Melanocyte of skin (primary cell): ENCODE results near the gene HSD17B1. TPM values are rescaled to one million over a fixed set of nuclear protein-coding genes. Genes with fewer than 3 reads are reported as not detected.

Experiments
- total RNA-seq, 2 donors: library from RNA; depleted of rRNA; stranded (reverse); fragments of >200 nt; gene quantifications; 2 replicates each; pipeline ENCODE4 v1.2.3, GENCODE V29; 2012

The HSD17B1 gene, protein sequence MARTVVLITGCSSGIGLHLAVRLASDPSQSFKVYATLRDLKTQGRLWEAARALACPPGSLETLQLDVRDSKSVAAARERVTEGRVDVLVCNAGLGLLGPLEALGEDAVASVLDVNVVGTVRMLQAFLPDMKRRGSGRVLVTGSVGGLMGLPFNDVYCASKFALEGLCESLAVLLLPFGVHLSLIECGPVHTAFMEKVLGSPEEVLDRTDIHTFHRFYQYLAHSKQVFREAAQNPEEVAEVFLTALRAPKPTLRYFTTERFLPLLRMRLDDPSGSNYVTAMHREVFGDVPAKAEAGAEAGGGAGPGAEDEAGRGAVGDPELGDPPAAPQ
- total RNA-seq, result 1 to 10 TPM in 1 of 2 donors, under 1 TPM in 1; 1.00 to 1.0 TPM

DNA sequence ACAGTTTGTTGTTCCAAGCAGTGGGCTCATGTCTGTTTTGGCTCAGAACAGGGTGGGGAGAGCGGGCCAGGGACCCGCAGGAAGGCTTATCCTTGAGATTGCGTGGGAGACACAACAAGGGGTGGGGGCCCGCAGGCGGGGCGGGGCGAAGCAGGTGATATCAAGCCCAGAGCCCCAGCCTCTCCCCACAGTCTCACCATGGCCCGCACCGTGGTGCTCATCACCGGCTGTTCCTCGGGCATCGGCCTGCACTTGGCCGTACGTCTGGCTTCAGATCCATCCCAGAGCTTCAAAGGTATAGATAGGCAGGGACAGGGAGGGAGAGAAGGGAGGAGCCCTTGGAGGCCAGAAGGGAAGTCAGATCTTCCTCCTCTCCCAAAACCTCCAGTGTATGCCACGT is at the start of gene HSD17B1:
HSD17B1 (plus strand) TSS at position 188 of the 400 bp plus-strand sequence; CDS start at position 199, 11 bp downstream.

DNA sequence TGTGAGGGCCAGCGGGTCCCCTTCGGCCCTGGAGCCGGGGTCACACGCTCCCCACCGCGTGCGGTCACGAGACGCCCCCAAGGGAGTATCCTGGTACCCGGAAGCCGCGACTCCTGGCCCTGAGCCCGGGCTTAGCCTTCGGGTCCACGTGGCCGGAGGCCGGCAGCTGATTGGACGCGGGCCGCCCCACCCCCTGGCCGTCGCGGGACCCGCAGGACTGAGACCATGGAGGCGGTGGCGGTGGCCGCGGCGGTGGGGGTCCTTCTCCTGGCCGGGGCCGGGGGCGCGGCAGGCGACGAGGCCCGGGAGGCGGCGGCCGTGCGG is 16.7 kb upstream of the HSD17B1 start, which contains the start of gene NAGLU:
NAGLU (plus strand) TSS at position 194 of the 324 bp plus-strand sequence; CDS start at position 226, 32 bp downstream.

DNA sequence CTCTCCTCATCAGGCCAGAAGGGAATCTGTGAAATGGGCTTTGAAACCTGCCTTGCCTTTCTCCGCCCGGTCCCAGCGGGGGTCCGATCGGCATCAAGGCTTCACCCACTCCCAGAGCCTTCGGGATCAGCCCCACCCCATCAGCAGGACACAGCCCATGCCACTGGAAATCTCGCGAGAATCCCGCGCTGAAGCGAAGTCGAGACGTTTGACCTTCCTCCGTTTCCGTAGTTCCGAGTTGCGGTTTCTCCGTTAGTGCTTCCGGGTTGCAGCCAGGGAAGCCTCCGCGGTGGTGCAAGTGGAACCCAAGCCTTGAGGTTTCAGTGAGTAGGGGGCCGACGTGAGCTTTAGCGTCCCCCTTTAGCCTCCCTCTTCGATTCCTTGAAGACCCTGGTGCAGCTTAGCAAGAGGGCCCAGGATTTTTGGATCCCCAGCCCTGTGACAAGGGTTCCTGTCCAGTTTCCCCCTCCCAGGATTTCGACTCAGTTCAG is 9.2 kb downstream of the HSD17B1 start, which contains the start of gene COASY:
COASY (plus strand) TSS at position 252 of the 491 bp plus-strand sequence. CDS start 475 bp downstream, outside the sequence.

DNA sequence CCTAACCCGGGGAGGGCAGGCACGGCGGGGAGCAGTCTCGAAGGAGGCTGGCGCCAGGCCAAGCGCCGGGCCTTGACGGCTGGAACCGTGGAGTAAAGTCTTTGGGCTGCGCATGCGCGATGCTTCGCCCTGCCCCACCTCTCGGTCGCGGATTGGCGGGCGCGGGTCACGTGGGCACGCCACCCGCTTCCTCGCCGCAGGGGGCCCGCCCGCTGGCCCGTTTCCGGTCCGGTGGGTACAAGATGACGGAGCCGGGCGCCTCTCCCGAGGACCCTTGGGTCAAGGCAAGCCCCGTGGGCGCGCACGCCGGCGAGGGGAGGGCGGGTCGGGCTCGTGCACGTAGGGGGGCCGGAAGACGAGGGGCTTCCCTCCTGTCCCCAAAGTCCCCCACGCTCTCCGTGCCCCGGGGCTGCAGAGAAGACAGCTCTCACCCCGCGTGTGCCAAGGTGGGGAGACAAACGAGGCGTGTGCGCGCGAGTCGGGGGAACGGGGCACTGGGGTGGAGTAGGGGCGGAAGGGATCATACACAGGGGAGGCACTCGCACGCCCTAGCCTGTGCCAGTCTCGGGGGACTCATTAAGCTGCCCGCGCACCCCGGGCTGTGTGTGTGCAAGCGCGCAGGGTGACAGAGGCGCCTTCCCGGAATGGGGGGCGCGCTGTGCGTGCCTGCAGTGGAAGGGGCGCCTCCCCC is 14.3 kb downstream of the HSD17B1 start, which contains the start of gene MLX:
MLX (plus strand) TSS at position 218 of the 691 bp plus-strand sequence; CDS start at position 243, 25 bp downstream.

DNA sequence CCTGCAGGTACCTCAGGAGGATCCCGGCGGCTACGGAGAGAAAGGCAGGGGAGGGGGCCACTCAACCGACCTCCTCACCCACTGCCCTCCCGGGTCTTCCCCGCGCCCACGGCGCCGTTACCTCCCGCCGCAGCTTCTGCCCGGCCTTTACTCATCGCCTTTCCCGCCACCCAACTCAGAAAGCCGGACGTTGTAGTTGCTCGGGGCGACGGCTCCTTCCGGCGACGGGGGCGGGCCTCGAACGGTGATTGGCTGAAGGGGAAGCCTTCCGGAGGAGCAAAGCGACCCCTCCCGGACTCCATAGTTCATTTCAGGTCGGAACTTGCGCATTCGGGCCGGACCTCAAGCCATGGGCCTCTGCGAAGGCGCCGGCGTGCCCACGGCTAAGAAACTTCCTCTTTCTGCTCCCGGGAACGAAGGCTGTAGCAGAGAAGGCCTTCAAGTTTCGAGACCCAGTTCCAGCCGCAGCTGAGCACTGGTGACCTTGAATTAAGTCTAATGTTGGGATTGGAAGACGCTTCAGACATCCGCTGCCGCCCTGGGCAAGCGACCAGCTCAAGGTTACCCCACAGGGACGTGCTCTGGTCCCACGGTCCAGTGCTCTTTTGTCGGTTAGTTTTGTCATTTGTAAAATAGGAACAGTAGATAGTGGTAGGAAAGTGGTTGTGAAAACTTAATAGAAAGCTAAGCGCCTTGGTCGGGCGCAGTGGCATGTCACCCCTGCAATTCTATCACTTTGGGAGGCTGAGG is 25.0 kb downstream of the HSD17B1 start, which contains the start of gene PSMC3IP:
PSMC3IP (minus strand) TSS at position 198 of the 750 bp plus-strand sequence; CDS start at position 155, 43 bp downstream.

Other genes with a start within 250 kb of the HSD17B1 start
- gene STAT3, start 164.5 kb upstream of the HSD17B1 start, total RNA-seq, result 100 to 1,000 TPM; 142 to 172 TPM
- gene CAVIN1, start 129.7 kb upstream of the HSD17B1 start, total RNA-seq, result 100 to 1,000 TPM; 118 to 153 TPM
- gene ATP6V0A1, start 94.0 kb upstream of the HSD17B1 start, total RNA-seq, result 100 to 1,000 TPM; 108 to 158 TPM
- gene NAGLU, start 16.7 kb upstream of the HSD17B1 start, total RNA-seq, result 10 to 100 TPM; 43.6 to 83.6 TPM
- gene COASY, start 9.2 kb downstream of the HSD17B1 start, total RNA-seq, result 10 to 100 TPM; 19.6 to 32.6 TPM
- 10 to 100 TPM; 39.6 to 55.3 TPM for gene MLX, start 14.2 kb downstream of the HSD17B1 start, total RNA-seq
- 1 to 10 TPM; 7.9 to 9.0 TPM for gene PSMC3IP, start 24.8 kb downstream of the HSD17B1 start, total RNA-seq
- 10 to 100 TPM; 69.3 to 91.9 TPM for gene RETREG3, start 56.5 kb downstream of the HSD17B1 start, total RNA-seq
- gene TUBG1, start 56.8 kb downstream of the HSD17B1 start, total RNA-seq, result 100 to 1,000 TPM in 1 of 2 donors, 10 to 100 TPM in 1; 49.2 to 131 TPM
- 10 to 100 TPM; 11.3 to 16.9 TPM for gene TUBG2, start 106.4 kb downstream of the HSD17B1 start, total RNA-seq
- 1 to 10 TPM; 8.3 to 10.0 TPM for gene PLEKHH3, start 124.1 kb downstream of the HSD17B1 start, total RNA-seq
- gene CCR10, start 128.9 kb downstream of the HSD17B1 start, total RNA-seq, result 1 to 10 TPM; 1.3 to 1.7 TPM
- gene CNTNAP1, start 129.6 kb downstream of the HSD17B1 start, total RNA-seq, result 10 to 100 TPM in 1 of 2 donors, 1 to 10 TPM in 1; 8.0 to 34.1 TPM
- 10 to 100 TPM; 11.0 to 24.8 TPM for gene EZH1, start 192.1 kb downstream of the HSD17B1 start, total RNA-seq
- 1 to 10 TPM in 1 of 2 donors, under 1 TPM in 1; 0.67 to 1.0 TPM for gene RAMP2, start 208.3 kb downstream of the HSD17B1 start, total RNA-seq
- 10 to 100 TPM; 63.3 to 73.3 TPM for gene VPS25, start 220.5 kb downstream of the HSD17B1 start, total RNA-seq
- gene WNK4, start 227.7 kb downstream of the HSD17B1 start, total RNA-seq, result not detected
- 10 to 100 TPM; 68.8 to 96.9 TPM for gene COA3, start 245.8 kb downstream of the HSD17B1 start, total RNA-seq
- gene CNTD1, start 245.9 kb downstream of the HSD17B1 start, total RNA-seq, result under 1 TPM in 1 of 2 donors, not detected in 1; under 0.01 TPM